Vagina (tissue), 2 donors: Measurements from ENCODE around the gene USP20. TPM values are rescaled to one million over a fixed set of nuclear protein-coding genes. Genes with fewer than 3 reads are reported as not detected.

Experiments
- DNase-seq, 2 donors: peaks; one replicate each; pipeline ENCODE4 v3.0.0-alpha.2; 2017; ENCODE audit errors: extremely low spot score in 2 of 2
- H3K27ac ChIP-seq: fragments of 200-600 bp; sonication (generic); one replicate; pipeline ENCODE4 v1.5.1; 2019
- H3K27me3 ChIP-seq: fragments of 200-600 bp; sonication (generic); one replicate; pipeline ENCODE4 v1.5.1; 2019
- H3K36me3 ChIP-seq, 2 donors: fragments of 200-600 bp; sonication (generic); one replicate each; pipeline ENCODE4 v1.5.1; 2017 to 2019
- H3K4me1 ChIP-seq: fragments of 200-600 bp; sonication (generic); one replicate; pipeline ENCODE4 v1.5.1; 2019
- H3K4me3 ChIP-seq, 2 donors: fragments of 200-600 bp; sonication (generic); 1 replicate in 1 of 2; 2 replicates in 1 of 2; pipeline ENCODE4 v1.5.1; 2016 to 2019
- H3K9me3 ChIP-seq: fragments of 200-600 bp; sonication (generic); one replicate; pipeline ENCODE4 v1.5.1; 2019
- CTCF ChIP-seq, 3 experiments: fragments of 450-650 bp in 2 of 3; fragments of 200-600 bp in 1 of 3; sonication (generic) in 1 of 3; IDR thresholded peaks; one replicate each; pipeline ENCODE4 v1.5.1; 2017 to 2019; ENCODE audit warnings: antibody characterized with exemption in 3 of 3, mild to moderate bottlenecking in 2 of 3, moderate library complexity in 2 of 3
- POLR2A ChIP-seq, 2 donors: fragments of 450-650 bp; IDR thresholded peaks; one replicate each; pipeline ENCODE4 v1.6.1; 2017; ENCODE audit warnings: antibody characterized with exemption in 2 of 2, mild to moderate bottlenecking in 2 of 2, moderate library complexity in 2 of 2
- POLR2AphosphoS5 ChIP-seq, 2 donors: sonication (generic); formaldehyde crosslinking; IDR thresholded peaks; one replicate each; pipeline ENCODE4 v1.9.0; 2017; ENCODE audit warnings: antibody characterized with exemption in 2 of 2, mild to moderate bottlenecking in 2 of 2, low read depth in 1 of 2; ENCODE audit not compliant: insufficient read depth in 1 of 2
- intact Hi-C: fragments of 100-400 bp; cut with DNase I; formaldehyde crosslinking; loops from one replicate; pipeline ENCODE4 v1.15.1; 2023
- total RNA-seq: library from RNA; depleted of rRNA; stranded (reverse); fragments of >200 nt; gene quantifications from one replicate; pipeline ENCODE4 v1.2.3, GENCODE V29; 2016

The USP20 gene
- total RNA-seq, 1 donor from 2014 or later, result 29.5 TPM

- Histone ChIP-seq H3K4me1 (no peaks in the 10 kb centered on the region), H3K27me3 (no peaks in the 10 kb centered on the region), H3K4me3 (no peak overlapping the region), H3K36me3 (peaks cover 9 to 51% of the 10 kb centered on the region in 2 donors), H3K9me3 (no peaks in the 10 kb centered on the region), H3K27ac (no peak overlapping the region)
- TF ChIP-seq POLR2A (IDR thresholded peaks at IDR 0.05) (no peak), CTCF (IDR thresholded peaks at IDR 0.05) (no peak), POLR2AphosphoS5 (IDR thresholded peaks at IDR 0.05; ENCODE audit: insufficient read depth in 1 of 2, low read depth in 1 of 2) (no peak)
- DNase-seq, result no peak
- intact Hi-C loops, result no loop called here
Observed at GRCh38 chr9:129878291-129878690, 43.0 kb downstream of the USP20 start.

- no peaks in the 10 kb centered on the region for H3K27me3 ChIP-seq
- H3K9me3 ChIP-seq, result no peaks in the 10 kb centered on the region
- intact Hi-C loops, result no loop called here
- H3K4me3 ChIP-seq, result no peak overlapping the region
- no peak for DNase-seq
- TF ChIP-seq POLR2A (IDR thresholded peaks at IDR 0.05) (no peak), CTCF (IDR thresholded peaks at IDR 0.05) (no peak), POLR2AphosphoS5 (IDR thresholded peaks at IDR 0.05; ENCODE audit: insufficient read depth in 1 of 2, low read depth in 1 of 2) (no peak)
- peaks cover 9 to 42% of the 10 kb centered on the region in 2 donors for H3K36me3 ChIP-seq
- H3K27ac ChIP-seq, result no peak overlapping the region
- peaks cover 6% of the 10 kb centered on the region for H3K4me1 ChIP-seq
Observed at GRCh38 chr9:129879103-129879699, 43.9 kb downstream of the USP20 start.

- H3K4me3 ChIP-seq, result no peak overlapping the region
- peaks cover 13% of the 10 kb centered on the region for H3K4me1 ChIP-seq
- peaks cover 2 to 33% of the 10 kb centered on the region in 2 donors for H3K36me3 ChIP-seq
- intact Hi-C loops, result loop anchor here (10.0 kb wide), 2 partner anchors 225 to 475 kb away; no protein-coding TSS in a partner anchor
- H3K9me3 ChIP-seq, result no peaks in the 10 kb centered on the region
- H3K27me3 ChIP-seq, result no peaks in the 10 kb centered on the region
- DNase-seq, result no peak
- TF ChIP-seq POLR2AphosphoS5 (IDR thresholded peaks at IDR 0.05; ENCODE audit: insufficient read depth in 1 of 2, low read depth in 1 of 2) (no peak), CTCF (IDR thresholded peaks at IDR 0.05) (no peak), POLR2A (IDR thresholded peaks at IDR 0.05) (no peak)
- H3K27ac ChIP-seq, result no peak overlapping the region
Observed at GRCh38 chr9:129879991-129880653, 44.9 kb downstream of the USP20 start.

GRCh38 chr9:129880654-129881546 is 45.6 kb downstream of the USP20 start:
- H3K4me3 ChIP-seq, result no peak overlapping the region
- H3K9me3 ChIP-seq, result no peaks in the 10 kb centered on the region
- peaks cover 0 to 25% of the 10 kb centered on the region in 2 donors for H3K36me3 ChIP-seq
- no peak for DNase-seq
- peaks cover 18% of the 10 kb centered on the region for H3K4me1 ChIP-seq
- no peaks in the 10 kb centered on the region for H3K27me3 ChIP-seq
- intact Hi-C loops, result loop anchor here (10.0 kb wide), 2 partner anchors 224 to 474 kb away; no protein-coding TSS in a partner anchor
- TF ChIP-seq POLR2A (IDR thresholded peaks at IDR 0.05), result no peak
- no peak overlapping the region for H3K27ac ChIP-seq

- Histone ChIP-seq H3K4me3 (no peak overlapping the region), H3K27me3 (no peaks in the 10 kb centered on the region), H3K27ac (no peak overlapping the region), H3K36me3 (peaks cover 0 to 20% of the 10 kb centered on the region in 2 donors), H3K4me1 (peaks cover 27% of the 10 kb centered on the region), H3K9me3 (no peaks in the 10 kb centered on the region)
- intact Hi-C loops, result loop anchor here (10.0 kb wide), 2 partner anchors 223 to 473 kb away; no protein-coding TSS in a partner anchor
- TF ChIP-seq CTCF (IDR thresholded peaks at IDR 0.05) (no peak), POLR2AphosphoS5 (IDR thresholded peaks at IDR 0.05; ENCODE audit: insufficient read depth in 1 of 2, low read depth in 1 of 2) (peak in 1 of 2 donors; percentile 23), POLR2A (IDR thresholded peaks at IDR 0.05) (no peak)
- DNase-seq, result no peak
Observed at GRCh38 chr9:129881547-129882324, 46.5 kb downstream of the USP20 start.
